ENCODE measurements around the gene TSSC4. TPM values are rescaled to one million over a fixed set of nuclear protein-coding genes. Genes with fewer than 3 reads are reported as not detected.
"Not testable (repeated sequence)": the region's sequence is repeated elsewhere in the genome, so short reads cannot be mapped to it uniquely, and the experiment has no call there.

The TSSC4 gene
- 10 to 100 TPM; 33.9 to 58.8 (median 39.2) TPM for total RNA-seq
- long read RNA-seq, donor 1, transcript TSSC4-203 (4 exons, 1,544 nt) = minor isoform, 9 of 101 reads
- long read RNA-seq, donor 1, transcript TSSC4-201 (3 exons, 1,686 nt) = major isoform, 67 of 101 reads
- long read RNA-seq, donor 1, transcript TSSC4-210 (2 exons, 912 nt) = minor isoform, 7 of 101 reads
- long read RNA-seq, donor 1, partial matches to known transcripts = 3 of 101 reads
- long read RNA-seq, donor 1, other reads (novel, unspliced or antisense) = 14 of 101 reads
- long read RNA-seq, donor 2, transcript TSSC4-201 (3 exons, 1,686 nt) = major isoform, 42 of 46 reads
- long read RNA-seq, donor 2, partial matches to known transcripts = 1 of 46 reads
- long read RNA-seq, donor 2, other reads (novel, unspliced or antisense) = 0 of 46 reads

DNA sequence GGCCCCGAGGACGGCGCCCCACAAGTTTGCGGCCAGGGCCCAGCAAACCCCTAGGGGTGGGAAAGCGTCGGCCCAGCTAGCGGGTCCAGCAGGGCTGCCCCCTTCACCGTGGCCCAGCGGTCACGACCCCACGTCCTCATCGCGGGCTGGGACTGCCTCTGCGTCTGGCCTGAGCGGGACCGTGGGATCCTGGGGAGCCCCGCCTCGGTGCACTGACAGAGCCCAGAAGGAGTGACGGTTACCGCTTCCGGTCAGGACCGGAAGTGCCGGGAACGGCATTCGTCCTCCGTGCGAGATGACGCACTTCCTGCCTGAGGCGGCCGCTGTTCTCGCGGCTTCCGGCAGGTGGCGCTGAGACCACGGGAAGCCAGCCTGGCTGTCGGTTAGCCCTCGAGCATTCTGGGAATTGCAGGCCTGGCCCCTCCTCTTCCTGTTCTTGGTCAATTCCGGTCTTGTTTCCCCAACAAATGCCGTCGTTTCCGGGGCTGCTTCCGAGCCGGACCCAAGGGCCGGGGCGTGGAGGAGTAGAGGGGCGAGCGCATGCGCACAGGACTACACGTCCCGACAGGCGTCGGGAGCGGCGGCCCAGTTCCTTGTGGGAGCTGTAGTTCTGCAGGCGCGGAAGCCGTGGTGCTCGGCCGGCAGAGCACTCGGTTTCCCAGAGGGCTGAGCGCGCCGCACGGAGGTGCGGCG, at the start of gene TSSC4:
TSS of gene TSSC4 (plus strand) at position 682 of the 693 bp plus-strand sequence. CDS start 1,884 bp downstream, outside the sequence.
- TF ChIP-seq, protein P1, sequence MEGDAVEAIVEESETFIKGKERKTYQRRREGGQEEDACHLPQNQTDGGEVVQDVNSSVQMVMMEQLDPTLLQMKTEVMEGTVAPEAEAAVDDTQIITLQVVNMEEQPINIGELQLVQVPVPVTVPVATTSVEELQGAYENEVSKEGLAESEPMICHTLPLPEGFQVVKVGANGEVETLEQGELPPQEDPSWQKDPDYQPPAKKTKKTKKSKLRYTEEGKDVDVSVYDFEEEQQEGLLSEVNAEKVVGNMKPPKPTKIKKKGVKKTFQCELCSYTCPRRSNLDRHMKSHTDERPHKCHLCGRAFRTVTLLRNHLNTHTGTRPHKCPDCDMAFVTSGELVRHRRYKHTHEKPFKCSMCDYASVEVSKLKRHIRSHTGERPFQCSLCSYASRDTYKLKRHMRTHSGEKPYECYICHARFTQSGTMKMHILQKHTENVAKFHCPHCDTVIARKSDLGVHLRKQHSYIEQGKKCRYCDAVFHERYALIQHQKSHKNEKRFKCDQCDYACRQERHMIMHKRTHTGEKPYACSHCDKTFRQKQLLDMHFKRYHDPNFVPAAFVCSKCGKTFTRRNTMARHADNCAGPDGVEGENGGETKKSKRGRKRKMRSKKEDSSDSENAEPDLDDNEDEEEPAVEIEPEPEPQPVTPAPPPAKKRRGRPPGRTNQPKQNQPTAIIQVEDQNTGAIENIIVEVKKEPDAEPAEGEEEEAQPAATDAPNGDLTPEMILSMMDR (IDR thresholded peaks at IDR 0.05) = peak; percentile 100
- DNase-seq (peak; percentile 99 to 100 (median 100)), ATAC-seq (peak; percentile 92)
- peak within 1 kb of the TSS; percentile 90 for H3K4me3 ChIP-seq
- no peaks in the 10 kb centered on the region for H3K9me3 ChIP-seq
- intact Hi-C loops (cut with DNase I, micrococcal nuclease) = no loop called here
- peaks cover 23% of the 10 kb centered on the region for H3K4me1 ChIP-seq (ENCODE audit: low read depth)
- H3K36me3 ChIP-seq (ENCODE audit: low read depth) = peaks cover 6% of the 10 kb centered on the region

GRCh38 chr11:2351701-2352100, 48.8 kb upstream of the TSSC4 start:
- intact Hi-C loops (cut with DNase I, micrococcal nuclease) = no loop called here
- TF ChIP-seq, protein P1 (IDR thresholded peaks at IDR 0.05) = no peak
- H3K36me3 ChIP-seq (ENCODE audit: low read depth) = no peaks in the 10 kb centered on the region
- no peak overlapping the region for H3K4me3 ChIP-seq
- H3K9me3 ChIP-seq = peaks cover 7% of the 10 kb centered on the region
- no peaks in the 10 kb centered on the region for H3K4me1 ChIP-seq (ENCODE audit: low read depth)
- no peak for ATAC-seq
- no peak for DNase-seq

- Histone ChIP-seq H3K4me3 (no peak overlapping the region), H3K36me3 (ENCODE audit: low read depth) (no peaks in the 10 kb centered on the region), H3K4me1 (ENCODE audit: low read depth) (no peaks in the 10 kb centered on the region), H3K9me3 (peaks cover 7% of the 10 kb centered on the region)
- intact Hi-C loops (cut with DNase I, micrococcal nuclease) = no loop called here
- ATAC-seq (no peak), DNase-seq (no peak)
- TF ChIP-seq, protein P1 (IDR thresholded peaks at IDR 0.05) = no peak
Observed at GRCh38 chr11:2352420-2352819, 48.1 kb upstream of the TSSC4 start.

DNA sequence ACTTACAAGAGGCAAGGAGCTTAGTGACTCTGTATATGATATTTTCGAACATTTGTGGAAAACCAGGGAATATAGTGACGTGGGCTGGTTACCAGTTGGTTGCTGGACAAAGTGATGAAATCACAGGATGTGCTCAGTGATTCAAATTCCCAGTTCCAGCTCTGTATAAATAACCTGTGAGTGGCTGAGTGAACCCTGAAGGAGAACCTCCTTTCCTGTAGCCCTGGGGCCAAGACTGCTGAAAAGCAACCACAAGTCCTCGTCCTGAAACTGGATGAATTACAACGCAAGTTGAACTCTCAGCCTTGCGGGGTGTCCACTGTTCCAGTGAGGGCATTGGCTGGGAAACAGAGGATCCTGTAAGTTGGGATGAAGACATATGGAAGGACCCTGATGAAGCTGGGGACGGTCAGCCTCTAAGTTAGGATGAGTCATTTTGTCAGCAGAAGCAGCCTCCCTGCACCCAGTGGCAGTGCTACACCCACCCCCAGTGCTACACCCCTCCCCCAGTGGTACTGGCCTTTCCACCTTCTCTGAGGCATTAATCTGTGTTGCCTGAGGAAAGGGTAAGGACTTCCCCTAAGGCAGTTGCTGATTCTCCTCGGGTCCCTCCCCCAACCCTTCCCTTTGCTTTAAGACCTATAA, 45.4 kb upstream of the TSSC4 start:
- intact Hi-C loops (cut with DNase I, micrococcal nuclease) = no loop called here
- no peak for DNase-seq
- TF ChIP-seq, protein P1 (IDR thresholded peaks at IDR 0.05) = no peak

GRCh38 chr11:2357246-2357645, 43.3 kb upstream of the TSSC4 start:
- DNase-seq (no peak), ATAC-seq (no peak)
- no peaks in the 10 kb centered on the region for H3K4me1 ChIP-seq (ENCODE audit: low read depth)
- no peaks in the 10 kb centered on the region for H3K9me3 ChIP-seq
- TF ChIP-seq, protein P1 (IDR thresholded peaks at IDR 0.05) = no peak
- no peak overlapping the region for H3K4me3 ChIP-seq
- intact Hi-C loops (cut with DNase I, micrococcal nuclease) = no loop called here
- H3K36me3 ChIP-seq (ENCODE audit: low read depth) = no peaks in the 10 kb centered on the region

More for the DNA sequence above, 45.4 kb upstream of the TSSC4 start:
- Histone ChIP-seq H3K9me3 (no peaks in the 10 kb centered on the region), H3K36me3 (ENCODE audit: low read depth) (no peaks in the 10 kb centered on the region), H3K4me1 (ENCODE audit: low read depth) (no peaks in the 10 kb centered on the region), H3K4me3 (no peak overlapping the region)
- no peak for ATAC-seq

DNA sequence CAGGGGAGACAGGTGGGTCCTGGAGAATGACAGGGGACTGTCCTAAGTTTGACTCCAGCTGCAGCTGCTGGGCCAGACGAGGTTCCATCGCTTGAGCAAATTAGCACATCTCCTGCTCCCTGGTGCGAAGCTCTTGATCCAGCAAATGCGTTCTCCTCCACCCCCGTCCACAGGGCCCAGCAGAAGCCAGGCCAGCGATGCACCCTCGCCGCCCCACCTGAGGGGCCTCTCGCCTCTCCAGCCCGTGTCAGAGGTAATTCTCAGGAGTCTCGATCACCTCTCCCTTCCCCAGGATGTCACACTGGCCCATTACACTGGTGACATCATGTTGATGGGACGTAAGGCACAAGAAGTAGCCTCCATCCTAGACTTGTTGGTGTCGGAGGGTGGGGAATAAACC, 42.9 kb upstream of the TSSC4 start:
- H3K9me3 ChIP-seq; H3K4me1 ChIP-seq (ENCODE audit: low read depth); DNase-seq; H3K36me3 ChIP-seq (ENCODE audit: low read depth); H3K4me3 ChIP-seq; ATAC-seq; intact Hi-C loops (cut with DNase I, micrococcal nuclease): not testable (repeated sequence)

Measured in mucosa of descending colon (tissue), 3 donors.